HFF-Myc (cell line): ENCODE measurements around the gene PTPN4.

Experiments used
- DNase-seq: peaks from one replicate; pipeline ENCODE4 v3.0.0-alpha.2; 2011; ENCODE audit warnings: low read depth; ENCODE audit errors: extremely low read depth
- H3K4me3 ChIP-seq: replicated peaks from 2 replicates; pipeline ENCODE4 v1.5.1; 2011; ENCODE audit warnings: low read depth, mild to moderate bottlenecking, control low read depth, low read length
- CTCF ChIP-seq: IDR thresholded peaks from 2 replicates; pipeline ENCODE4 v1.5.1; 2012; ENCODE audit warnings: mild to moderate bottlenecking, low read depth, low read length, control low read depth; ENCODE audit errors: missing control alignments

PTPN4 gene

DNA sequence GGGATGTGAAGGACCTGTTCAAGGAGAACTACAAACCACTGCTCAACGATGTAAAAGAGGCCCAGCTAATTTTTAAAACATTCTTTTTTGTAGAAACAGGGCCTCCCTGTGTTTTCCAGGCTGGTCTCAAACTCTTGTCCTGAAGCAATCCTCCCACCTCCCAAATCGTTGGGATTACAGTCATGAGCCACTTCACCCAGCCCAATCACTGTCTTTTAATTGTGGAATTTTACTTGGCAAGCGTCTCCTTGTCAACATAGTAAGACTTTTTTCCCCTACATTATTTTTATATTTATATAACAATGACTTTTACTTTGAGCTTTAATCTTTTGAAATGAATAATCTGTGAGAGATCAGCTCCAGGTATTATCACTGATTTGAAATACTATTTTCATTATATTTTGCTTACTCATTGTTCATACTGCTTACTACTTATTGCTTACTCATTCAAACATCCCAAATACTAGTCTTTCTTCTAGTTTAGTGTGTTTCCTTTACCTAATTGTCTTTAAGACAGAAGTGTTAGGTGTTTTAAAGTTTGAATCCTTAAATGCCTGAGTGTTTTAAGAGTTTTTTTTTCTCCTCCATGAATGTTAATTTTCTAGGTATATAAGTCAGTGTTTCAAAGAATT lies 48.9 kb downstream of the PTPN4 start:
- no peak for TF ChIP-seq CTCF
- H3K4me3 ChIP-seq: no peak overlapping the region
- DNase-seq: no peak

DNA sequence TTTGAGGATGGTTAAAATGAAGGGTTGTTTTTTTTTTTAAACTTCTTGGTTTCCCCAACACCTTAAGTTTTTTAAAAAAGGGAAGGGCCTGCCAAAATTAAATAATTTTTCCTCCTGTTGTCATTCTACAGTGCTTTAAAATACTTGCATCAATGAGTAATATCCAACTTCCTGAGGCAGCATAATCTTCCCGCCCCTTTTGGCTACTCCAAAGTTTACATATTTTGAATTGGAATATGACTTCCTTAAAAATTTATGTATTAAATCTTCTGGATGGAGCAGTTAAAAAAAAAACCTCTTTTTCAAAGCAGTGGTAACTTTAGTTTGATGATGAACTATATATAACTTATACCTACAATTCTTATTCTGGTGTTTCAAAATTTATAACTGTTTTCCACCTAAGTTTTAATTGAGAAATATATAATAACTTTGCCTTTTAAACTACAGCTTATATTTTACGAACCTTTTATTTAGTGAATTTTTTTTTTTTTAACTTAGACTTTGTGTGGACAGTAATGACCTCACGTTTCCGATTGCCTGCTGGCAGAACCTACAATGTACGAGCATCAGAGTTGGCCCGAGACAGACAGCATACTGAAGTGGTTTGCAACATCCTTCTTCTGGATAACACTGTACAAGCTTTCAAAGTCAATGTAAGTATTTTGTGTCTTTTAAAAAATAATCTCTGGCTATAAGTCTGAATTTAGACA lies 49.8 kb downstream of the PTPN4 start:
- TF ChIP-seq CTCF: no peak
- DNase-seq: no peak
- no peak overlapping the region for H3K4me3 ChIP-seq

- H3K4me3 ChIP-seq: no peak overlapping the region
- DNase-seq: no peak
- no peak for TF ChIP-seq CTCF
These were observed 50.4 kb downstream of the PTPN4 start for GRCh38 chr2:119810049-119810630.

- no peak overlapping the region for H3K4me3 ChIP-seq
- no peak for TF ChIP-seq CTCF
- no peak for DNase-seq
These were observed 54.5 kb downstream of the PTPN4 start for GRCh38 chr2:119814216-119814615.

GRCh38 chr2:119818792-119819191 lies 59.1 kb downstream of the PTPN4 start:
- TF ChIP-seq CTCF: no peak
- no peak for DNase-seq
- no peak overlapping the region for H3K4me3 ChIP-seq

- no peak for DNase-seq
- no peak overlapping the region for H3K4me3 ChIP-seq
- TF ChIP-seq CTCF: no peak
These were observed 60.1 kb downstream of the PTPN4 start for GRCh38 chr2:119819846-119820245.

- DNase-seq: peak; percentile 52
- H3K4me3 ChIP-seq: no peak overlapping the region
- no peak for TF ChIP-seq CTCF
These were observed 60.6 kb downstream of the PTPN4 start for GRCh38 chr2:119820275-119820674.
